Panc1 (cell line): Measurements from ENCODE around the gene SCLT1. TPM values are rescaled to one million over a fixed set of nuclear protein-coding genes. Genes with fewer than 3 reads are reported as not detected.

Source experiments
- ATAC-seq: fragments of 200-7000 bp; cut with Tn5 transposase; 2 replicates; pipeline ENCODE4 v1.9.1; 2020; ENCODE audit warnings: mild to moderate bottlenecking, moderate library complexity
- BruUV-seq: library from RNA; stranded (reverse); fragments of 400-500 nt; replicated peaks from 2 replicates; lab custom pipeline; 2021; lab: Mats Ljungman, UMichigan
- CTCF ChIA-PET: fragments of 300-600 bp; sonication (Branson Sonifier 250); formaldehyde crosslinking; loops from one replicate; lab custom pipeline; 2022; ENCODE audit warnings: antibody characterized with exemption; lab: Charles Lee
- POLR2A ChIA-PET: fragments of 300-600 bp; sonication (Branson Sonifier 250); formaldehyde crosslinking; loops from one replicate; lab custom pipeline; 2022; ENCODE audit warnings: antibody characterized with exemption; lab: Charles Lee
- DNase-seq: peaks from one replicate; pipeline ENCODE4 v3.0.0-alpha.2; 2010; ENCODE audit warnings: low read depth, low spot score
- H3K27ac ChIP-seq: 2 replicates; pipeline ENCODE4 v1.5.1; 2011; ENCODE audit warnings: mild to moderate bottlenecking, low read length, inconsistent platforms
- H3K27me3 ChIP-seq: fragments of 200-500 bp; sonication (Bioruptor generic); 2 replicates; pipeline ENCODE4 v1.6.0; 2014; ENCODE audit warnings: low read length, inconsistent platforms; ENCODE audit not compliant: control insufficient read depth, insufficient read depth
- H3K36me3 ChIP-seq: fragments of 200-500 bp; sonication (Bioruptor generic); 2 replicates; pipeline ENCODE4 v1.5.1; 2014; ENCODE audit warnings: inconsistent platforms, mild to moderate bottlenecking, low read length, moderate library complexity; ENCODE audit not compliant: control insufficient read depth, insufficient read depth
- H3K4me1 ChIP-seq: 2 replicates; pipeline ENCODE4 v1.5.1; 2011; ENCODE audit warnings: inconsistent platforms, mild to moderate bottlenecking, low read length, moderate library complexity; ENCODE audit not compliant: control insufficient read depth, insufficient read depth
- H3K4me3 ChIP-seq, 2 experiments: 2 replicates each; pipeline ENCODE4 v1.5.1; 2011 to 2012; ENCODE audit warnings: low read depth in 2 of 2, low read length in 2 of 2, mild to moderate bottlenecking in 2 of 2, inconsistent platforms in 1 of 2, moderate library complexity in 1 of 2
- H3K9me3 ChIP-seq: fragments of 200-500 bp; sonication (Bioruptor generic); 2 replicates; pipeline ENCODE4 v1.5.1; 2014; ENCODE audit warnings: low read depth, mild to moderate bottlenecking, inconsistent platforms, low read length, moderate library complexity; ENCODE audit not compliant: control insufficient read depth, insufficient read depth
- POLR2AphosphoS5 ChIP-seq: IDR thresholded peaks from 2 replicates; pipeline ENCODE4 v1.6.1; 2012; ENCODE audit warnings: mild to moderate bottlenecking, low read depth, low read length, moderate library complexity
- REST ChIP-seq, 2 experiments: IDR thresholded peaks; 2 replicates each; pipeline ENCODE4 v1.6.1; 2011 to 2012; ENCODE audit warnings: low read depth in 2 of 2, control low read depth in 1 of 2, low read length in 1 of 2, mild to moderate bottlenecking in 1 of 2, moderate library complexity in 1 of 2; ENCODE audit not compliant: insufficient read depth in 1 of 2
- SIN3A ChIP-seq: IDR thresholded peaks from 2 replicates; pipeline ENCODE4 v1.6.1; 2012; ENCODE audit warnings: low read depth, mild to moderate bottlenecking, low read length, moderate library complexity, borderline replicate concordance; ENCODE audit not compliant: insufficient read depth
- TCF7L2 ChIP-seq: IDR thresholded peaks from 2 replicates; pipeline ENCODE4 v1.6.1; 2011; ENCODE audit warnings: mild to moderate bottlenecking, low read depth, low read length, inconsistent platforms
- in situ Hi-C: cut with HindIII; loops from 2 replicates; pipeline ENCODE4 v1.10.0; 2016; ENCODE audit warnings: low sequenced_read_pairs, low pct_unique_long_range_greater_than_20kb
- intact Hi-C: fragments of 100-400 bp; cut with micrococcal nuclease; formaldehyde crosslinking; loops from one replicate; pipeline ENCODE4 v1.10.0; 2022; ENCODE audit not compliant: unreplicated experiment
- total RNA-seq: library from RNA; stranded (reverse); gene quantifications from one replicate; pipeline ENCODE4 v1.2.1, GENCODE V29; 2021; ENCODE audit not compliant: unreplicated experiment
- TF ChIP-seq, protein P1 (sequence below): fragments of 450-650 bp; IDR thresholded peaks from 2 replicates; pipeline ENCODE4 v1.5.1; 2017; ENCODE audit warnings: mild to moderate bottlenecking

Gene SCLT1
- total RNA-seq, 1 experiment from 2014 or later = 9.7 TPM

- no peak overlapping the region for H3K27ac ChIP-seq
- no peaks in the 10 kb centered on the region for H3K27me3 ChIP-seq
- in situ Hi-C loops (no loop called here), intact Hi-C loops (no loop called here)
- no peaks in the 10 kb centered on the region for H3K36me3 ChIP-seq
- no TSS peak for BruUV-seq
- DNase-seq (no peak), ATAC-seq (no peak)
- TF ChIP-seq SIN3A (no peak), POLR2AphosphoS5 (no peak), TCF7L2 (no peak), REST (IDR thresholded peaks at IDR 0.05; ENCODE audit: insufficient read depth in 1 of 2, low read depth in 2 of 2, low read length in 1 of 2) (no peak)
- TF ChIP-seq, protein P1, sequence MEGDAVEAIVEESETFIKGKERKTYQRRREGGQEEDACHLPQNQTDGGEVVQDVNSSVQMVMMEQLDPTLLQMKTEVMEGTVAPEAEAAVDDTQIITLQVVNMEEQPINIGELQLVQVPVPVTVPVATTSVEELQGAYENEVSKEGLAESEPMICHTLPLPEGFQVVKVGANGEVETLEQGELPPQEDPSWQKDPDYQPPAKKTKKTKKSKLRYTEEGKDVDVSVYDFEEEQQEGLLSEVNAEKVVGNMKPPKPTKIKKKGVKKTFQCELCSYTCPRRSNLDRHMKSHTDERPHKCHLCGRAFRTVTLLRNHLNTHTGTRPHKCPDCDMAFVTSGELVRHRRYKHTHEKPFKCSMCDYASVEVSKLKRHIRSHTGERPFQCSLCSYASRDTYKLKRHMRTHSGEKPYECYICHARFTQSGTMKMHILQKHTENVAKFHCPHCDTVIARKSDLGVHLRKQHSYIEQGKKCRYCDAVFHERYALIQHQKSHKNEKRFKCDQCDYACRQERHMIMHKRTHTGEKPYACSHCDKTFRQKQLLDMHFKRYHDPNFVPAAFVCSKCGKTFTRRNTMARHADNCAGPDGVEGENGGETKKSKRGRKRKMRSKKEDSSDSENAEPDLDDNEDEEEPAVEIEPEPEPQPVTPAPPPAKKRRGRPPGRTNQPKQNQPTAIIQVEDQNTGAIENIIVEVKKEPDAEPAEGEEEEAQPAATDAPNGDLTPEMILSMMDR = no peak
- ChIA-PET POLR2A (no interaction called here), CTCF (no interaction called here)
- H3K4me3 ChIP-seq = no peak overlapping the region
- H3K4me1 ChIP-seq = no peaks in the 10 kb centered on the region
- H3K9me3 ChIP-seq = no peaks in the 10 kb centered on the region
Observed at GRCh38 chr4:129109965-129110824, 16.9 kb upstream of the SCLT1 start.

GRCh38 chr4:129098531-129099001, 5.2 kb upstream of the SCLT1 start:
- Histone ChIP-seq H3K27me3 (no peaks in the 10 kb centered on the region), H3K27ac (no peak overlapping the region), H3K36me3 (no peaks in the 10 kb centered on the region), H3K4me1 (peaks cover 8% of the 10 kb centered on the region; the same call in 1 of the 2 replicates), H3K9me3 (no peaks in the 10 kb centered on the region), H3K4me3 (no peak overlapping the region)
- TF ChIP-seq TCF7L2 (no peak), SIN3A (no peak), POLR2AphosphoS5 (no peak), REST (IDR thresholded peaks at IDR 0.05; ENCODE audit: insufficient read depth in 1 of 2, low read depth in 2 of 2, low read length in 1 of 2) (no peak)
- TF ChIP-seq, protein P1 = no peak
- ATAC-seq = no peak
- no TSS peak for BruUV-seq
- in situ Hi-C loops (no loop called here), intact Hi-C loops (no loop called here)
- DNase-seq = no peak
- POLR2A ChIA-PET = no interaction called here
- CTCF ChIA-PET = no interaction called here
